ENCODE data around the gene ROR1.

ROR1 gene

DNA sequence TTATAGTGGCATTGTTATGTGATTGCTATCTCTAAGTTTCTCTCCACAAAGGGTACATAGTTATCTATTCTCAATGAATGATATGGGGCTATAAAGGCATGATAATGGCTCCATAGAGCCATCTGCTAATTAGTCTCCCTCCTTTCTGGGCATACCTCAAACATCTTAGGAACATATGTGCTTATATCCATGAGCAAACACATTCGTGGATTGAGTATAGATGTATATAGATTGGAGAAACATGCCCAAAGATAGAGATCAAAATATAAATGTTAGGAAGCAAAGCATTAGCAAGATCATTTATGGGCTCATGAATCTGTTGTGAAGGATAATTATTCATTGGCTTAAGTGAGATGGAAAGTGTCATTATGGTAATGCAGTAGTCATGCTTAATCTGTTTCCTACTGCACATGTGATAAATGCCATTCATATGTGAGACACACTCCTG, 273.8 kb downstream of the ROR1 start:
- H3K9me3 ChIP-seq (ENCODE audit: control insufficient read depth, insufficient read depth, low read length), result no peaks in the 10 kb centered on the region
- no peak overlapping the region for H3K9ac ChIP-seq (ENCODE audit: low read depth, low read length)
- no peaks in the 10 kb centered on the region for H3K36me3 ChIP-seq (ENCODE audit: control insufficient read depth, insufficient read depth, low read length)
- H3K27me3 ChIP-seq (ENCODE audit: control insufficient read depth, insufficient read depth, low read length), result no peaks in the 10 kb centered on the region
- H3K4me3 ChIP-seq (ENCODE audit: low read depth, low read length), result no peak overlapping the region
- H3K4me1 ChIP-seq (ENCODE audit: control insufficient read depth, insufficient read depth, low read length), result peaks cover 13% of the 10 kb centered on the region

DNA sequence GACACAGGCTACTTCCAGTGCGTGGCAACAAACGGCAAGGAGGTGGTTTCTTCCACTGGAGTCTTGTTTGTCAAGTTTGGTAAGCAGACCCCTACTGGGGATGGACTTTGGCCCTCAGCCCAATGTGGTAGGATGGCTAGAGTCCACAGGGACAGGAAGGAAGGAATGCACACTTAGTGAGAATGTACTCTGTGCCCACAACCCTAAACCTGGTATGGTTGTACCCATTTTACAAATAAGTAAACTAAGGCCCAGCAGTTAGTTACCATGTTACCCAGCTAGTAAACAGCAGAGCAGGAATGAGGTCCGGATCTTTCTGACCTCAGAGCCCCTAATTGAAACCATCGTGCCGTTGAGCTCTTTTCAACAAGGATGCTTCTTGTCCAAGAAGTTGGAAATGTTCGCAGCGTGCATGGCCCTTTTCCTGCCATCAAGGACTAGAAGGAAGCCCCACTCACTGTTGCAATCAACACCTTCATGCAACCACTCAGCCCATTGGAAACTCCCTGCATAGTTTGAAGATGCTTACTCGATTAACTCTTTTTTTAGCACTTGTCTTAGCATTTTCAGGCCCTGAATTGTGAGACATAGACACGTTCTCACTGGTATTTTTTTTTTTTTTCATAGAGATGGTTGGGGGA, 276.2 kb downstream of the ROR1 start:
- Histone ChIP-seq H3K9me3 (ENCODE audit: control insufficient read depth, insufficient read depth, low read length) (no peaks in the 10 kb centered on the region), H3K4me3 (ENCODE audit: low read depth, low read length) (no peak overlapping the region), H3K4me1 (ENCODE audit: control insufficient read depth, insufficient read depth, low read length) (peaks cover 13% of the 10 kb centered on the region), H3K36me3 (ENCODE audit: control insufficient read depth, insufficient read depth, low read length) (no peaks in the 10 kb centered on the region), H3K9ac (ENCODE audit: low read depth, low read length) (no peak overlapping the region), H3K27me3 (ENCODE audit: control insufficient read depth, insufficient read depth, low read length) (no peaks in the 10 kb centered on the region)

DNA sequence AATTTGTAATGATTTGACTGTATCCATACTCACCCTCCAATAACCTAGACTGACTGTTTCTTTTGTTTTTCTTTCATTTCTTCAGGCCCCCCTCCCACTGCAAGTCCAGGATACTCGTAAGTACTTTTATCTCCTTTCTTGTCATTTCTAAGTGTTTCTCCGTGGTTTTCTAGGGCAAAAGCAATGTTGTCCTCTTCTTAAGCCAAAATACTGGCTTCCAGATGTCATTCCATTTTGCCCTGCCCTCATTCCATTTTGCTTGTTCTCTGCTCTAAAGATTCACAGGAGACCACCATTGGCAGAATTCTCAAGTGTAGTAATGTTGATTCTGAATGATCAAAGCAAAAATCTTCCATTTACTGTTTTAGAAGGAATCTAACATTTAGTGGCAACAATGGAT, 276.8 kb downstream of the ROR1 start:
- no peak overlapping the region for H3K4me3 ChIP-seq (ENCODE audit: low read depth, low read length)
- peaks cover 12% of the 10 kb centered on the region for H3K4me1 ChIP-seq (ENCODE audit: control insufficient read depth, insufficient read depth, low read length)
- H3K36me3 ChIP-seq (ENCODE audit: control insufficient read depth, insufficient read depth, low read length), result no peaks in the 10 kb centered on the region
- no peaks in the 10 kb centered on the region for H3K9me3 ChIP-seq (ENCODE audit: control insufficient read depth, insufficient read depth, low read length)
- no peak overlapping the region for H3K9ac ChIP-seq (ENCODE audit: low read depth, low read length)
- H3K27me3 ChIP-seq (ENCODE audit: control insufficient read depth, insufficient read depth, low read length), result no peaks in the 10 kb centered on the region

DNA sequence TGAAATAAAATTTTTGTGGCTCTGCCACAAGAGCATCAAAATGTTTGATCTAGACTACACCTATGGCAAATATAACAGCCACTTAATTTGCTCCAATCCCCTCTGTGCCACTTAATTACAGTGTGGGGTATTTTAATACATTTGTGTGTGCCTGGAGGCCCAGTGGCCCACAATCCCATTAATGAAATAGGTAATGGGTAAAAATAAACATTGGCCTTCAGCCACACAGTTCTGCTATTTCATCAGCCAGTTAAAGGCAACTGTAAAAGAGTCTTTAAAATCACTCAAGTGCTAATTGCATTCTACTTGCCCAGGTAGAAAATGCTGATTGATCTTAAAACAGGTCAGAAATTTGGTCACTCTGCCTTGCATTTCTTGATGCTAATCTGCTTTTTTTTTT, 278.0 kb downstream of the ROR1 start:
- H3K4me3 ChIP-seq (ENCODE audit: low read depth, low read length), result no peak overlapping the region
- H3K36me3 ChIP-seq (ENCODE audit: control insufficient read depth, insufficient read depth, low read length), result no peaks in the 10 kb centered on the region
- peaks cover under 1% of the 10 kb centered on the region for H3K4me1 ChIP-seq (ENCODE audit: control insufficient read depth, insufficient read depth, low read length)
- H3K27me3 ChIP-seq (ENCODE audit: control insufficient read depth, insufficient read depth, low read length), result no peaks in the 10 kb centered on the region
- no peaks in the 10 kb centered on the region for H3K9me3 ChIP-seq (ENCODE audit: control insufficient read depth, insufficient read depth, low read length)
- no peak overlapping the region for H3K9ac ChIP-seq (ENCODE audit: low read depth, low read length)

DNA sequence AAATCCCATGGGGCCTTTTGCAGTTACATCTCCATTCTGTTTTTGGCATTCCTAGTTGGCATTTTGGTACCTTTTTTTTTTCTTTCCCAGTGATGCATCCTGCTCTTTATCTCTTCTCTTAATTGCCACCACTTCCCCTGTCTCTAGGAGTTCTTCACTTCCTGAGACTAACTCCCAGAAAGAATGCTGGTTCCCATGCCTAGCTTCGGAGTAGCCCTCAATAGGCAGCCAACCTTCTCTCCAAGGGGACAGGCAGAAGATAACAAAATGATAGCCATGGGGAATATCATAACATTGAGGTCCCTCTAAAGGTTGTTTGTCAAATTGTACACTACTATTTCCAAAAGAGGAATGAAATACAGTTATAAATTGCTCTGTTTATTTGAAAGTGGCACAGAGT, 279.0 kb downstream of the ROR1 start:
- H3K27me3 ChIP-seq (ENCODE audit: control insufficient read depth, insufficient read depth, low read length), result no peaks in the 10 kb centered on the region
- H3K36me3 ChIP-seq (ENCODE audit: control insufficient read depth, insufficient read depth, low read length), result no peaks in the 10 kb centered on the region
- no peak overlapping the region for H3K9ac ChIP-seq (ENCODE audit: low read depth, low read length)
- no peaks in the 10 kb centered on the region for H3K9me3 ChIP-seq (ENCODE audit: control insufficient read depth, insufficient read depth, low read length)
- no peak overlapping the region for H3K4me3 ChIP-seq (ENCODE audit: low read depth, low read length)
- H3K4me1 ChIP-seq (ENCODE audit: control insufficient read depth, insufficient read depth, low read length), result no peaks in the 10 kb centered on the region

DNA sequence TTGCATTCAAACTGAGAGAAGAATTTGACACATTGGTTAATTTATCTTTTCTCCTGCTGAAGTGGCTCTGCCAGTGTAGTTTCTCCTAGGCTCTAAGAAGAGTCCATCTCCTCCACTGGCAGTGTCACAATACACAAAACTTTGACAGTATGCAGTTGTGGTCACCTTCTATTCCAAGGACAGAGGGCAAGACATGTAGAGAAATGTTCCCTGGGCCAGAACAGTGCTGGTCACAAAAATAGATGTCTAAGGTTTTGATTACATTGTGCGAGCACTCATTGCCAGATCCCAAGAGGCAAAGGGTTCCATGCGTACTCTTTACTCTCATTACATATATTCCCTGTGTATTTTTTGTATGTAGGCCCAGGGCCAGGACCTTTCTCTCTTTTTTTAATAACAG, 281.5 kb downstream of the ROR1 start:
- Histone ChIP-seq H3K9me3 (ENCODE audit: control insufficient read depth, insufficient read depth, low read length) (no peaks in the 10 kb centered on the region), H3K4me3 (ENCODE audit: low read depth, low read length) (no peak overlapping the region), H3K9ac (ENCODE audit: low read depth, low read length) (no peak overlapping the region), H3K27me3 (ENCODE audit: control insufficient read depth, insufficient read depth, low read length) (no peaks in the 10 kb centered on the region), H3K36me3 (ENCODE audit: control insufficient read depth, insufficient read depth, low read length) (no peaks in the 10 kb centered on the region), H3K4me1 (ENCODE audit: control insufficient read depth, insufficient read depth, low read length) (peaks cover 5% of the 10 kb centered on the region)

DNA sequence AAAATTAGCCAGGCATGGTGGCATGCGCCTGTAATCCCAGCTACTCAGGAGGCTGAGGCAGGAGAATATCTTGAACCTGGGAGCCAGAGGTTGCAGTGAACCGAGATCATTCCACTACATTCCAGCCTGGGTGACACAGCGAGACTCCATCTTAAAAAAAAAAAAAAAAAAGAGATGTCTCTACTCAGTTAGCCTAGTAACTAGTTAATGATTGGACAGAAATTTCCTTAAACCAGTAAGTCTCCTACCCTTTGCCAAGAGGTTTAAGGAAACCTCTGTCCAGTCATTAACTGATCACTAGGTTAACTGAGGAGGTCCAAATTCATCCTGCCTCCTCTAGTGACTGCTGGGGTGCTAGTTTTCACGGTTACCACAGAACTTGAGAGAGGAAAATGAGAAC, 285.7 kb downstream of the ROR1 start:
- no peak overlapping the region for H3K4me3 ChIP-seq (ENCODE audit: low read depth, low read length)

DNA sequence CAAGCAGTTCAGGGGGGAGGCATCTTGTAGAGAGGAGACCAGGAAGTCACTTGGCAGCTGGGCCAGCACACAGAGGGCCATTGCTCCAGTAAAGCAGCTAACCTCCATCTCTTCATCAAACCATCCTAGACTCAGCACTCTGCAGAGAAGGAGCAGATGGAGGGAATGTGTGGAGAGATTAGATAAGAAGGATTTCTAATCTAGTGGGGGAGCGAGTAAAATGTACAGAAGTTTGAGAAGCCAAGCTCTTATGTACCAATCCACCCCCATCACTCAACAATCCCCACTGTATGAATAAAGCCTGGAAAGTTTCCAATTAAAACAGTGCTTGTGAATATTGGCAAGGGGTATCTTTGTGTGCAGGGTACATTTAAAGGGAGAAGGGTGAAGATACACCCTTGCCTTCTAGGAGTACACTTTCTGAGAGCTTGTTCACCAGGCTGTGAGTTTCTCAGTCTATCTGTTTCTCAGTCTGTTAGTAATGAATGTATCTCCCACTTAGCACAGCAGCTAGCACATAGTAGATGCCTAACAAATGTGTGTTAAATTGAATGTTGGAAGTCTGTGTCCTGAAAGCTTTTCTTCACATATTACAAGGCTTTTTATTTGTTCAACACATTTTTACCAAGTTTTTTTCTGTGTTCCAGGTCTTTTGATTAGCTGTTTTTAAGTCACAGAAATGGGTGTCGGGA, 286.9 kb downstream of the ROR1 start:
- H3K4me3 ChIP-seq (ENCODE audit: low read depth, low read length), result no peak overlapping the region
- no peaks in the 10 kb centered on the region for H3K36me3 ChIP-seq (ENCODE audit: control insufficient read depth, insufficient read depth, low read length)
- peaks cover 9% of the 10 kb centered on the region for H3K4me1 ChIP-seq (ENCODE audit: control insufficient read depth, insufficient read depth, low read length)
- H3K9ac ChIP-seq (ENCODE audit: low read depth, low read length), result no peak overlapping the region
- H3K9me3 ChIP-seq (ENCODE audit: control insufficient read depth, insufficient read depth, low read length), result no peaks in the 10 kb centered on the region
- no peaks in the 10 kb centered on the region for H3K27me3 ChIP-seq (ENCODE audit: control insufficient read depth, insufficient read depth, low read length)

More for the DNA sequence above, 285.7 kb downstream of the ROR1 start:
- Histone ChIP-seq H3K9ac (ENCODE audit: low read depth, low read length) (no peak overlapping the region), H3K9me3 (ENCODE audit: control insufficient read depth, insufficient read depth, low read length) (no peaks in the 10 kb centered on the region), H3K36me3 (ENCODE audit: control insufficient read depth, insufficient read depth, low read length) (no peaks in the 10 kb centered on the region), H3K4me1 (ENCODE audit: control insufficient read depth, insufficient read depth, low read length) (peaks cover 9% of the 10 kb centered on the region), H3K27me3 (ENCODE audit: control insufficient read depth, insufficient read depth, low read length) (no peaks in the 10 kb centered on the region)

DNA sequence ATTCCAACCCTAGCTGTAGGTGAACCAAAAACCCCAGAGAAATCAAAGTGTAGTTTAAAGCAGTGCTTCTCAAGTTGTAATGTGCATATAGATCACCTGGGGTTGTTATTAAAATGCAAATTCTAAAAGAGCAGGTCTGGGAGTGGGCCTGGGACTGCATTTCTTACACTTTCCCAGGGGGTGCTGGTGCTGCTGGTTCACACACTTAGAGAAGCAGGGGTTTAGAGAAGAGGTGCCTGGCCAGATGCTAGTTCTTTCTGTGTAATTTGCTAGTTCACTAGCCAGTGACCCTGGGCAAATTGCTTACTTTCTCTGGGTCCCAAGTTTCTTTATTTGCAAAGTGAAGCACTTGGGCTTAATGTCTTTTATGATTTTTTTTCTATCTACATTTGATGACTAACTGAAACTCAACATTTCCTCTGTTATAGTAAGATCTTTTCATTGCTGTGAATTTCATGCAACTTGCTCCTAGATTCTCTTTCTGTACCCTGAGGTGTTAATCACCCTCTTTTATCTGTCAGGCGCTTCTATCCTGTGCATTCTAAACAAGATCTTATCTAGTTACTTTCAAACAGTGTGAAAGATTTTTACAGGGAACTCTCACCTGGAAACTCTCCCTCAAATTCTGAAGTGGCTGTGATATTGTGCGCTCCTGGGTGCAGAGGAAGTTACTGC, 287.8 kb downstream of the ROR1 start:
- Histone ChIP-seq H3K4me1 (ENCODE audit: control insufficient read depth, insufficient read depth, low read length) (peaks cover 9% of the 10 kb centered on the region), H3K27me3 (ENCODE audit: control insufficient read depth, insufficient read depth, low read length) (no peaks in the 10 kb centered on the region), H3K9ac (ENCODE audit: low read depth, low read length) (no peak overlapping the region), H3K9me3 (ENCODE audit: control insufficient read depth, insufficient read depth, low read length) (no peaks in the 10 kb centered on the region), H3K36me3 (ENCODE audit: control insufficient read depth, insufficient read depth, low read length) (no peaks in the 10 kb centered on the region), H3K4me3 (ENCODE audit: low read depth, low read length) (no peak overlapping the region)

DNA sequence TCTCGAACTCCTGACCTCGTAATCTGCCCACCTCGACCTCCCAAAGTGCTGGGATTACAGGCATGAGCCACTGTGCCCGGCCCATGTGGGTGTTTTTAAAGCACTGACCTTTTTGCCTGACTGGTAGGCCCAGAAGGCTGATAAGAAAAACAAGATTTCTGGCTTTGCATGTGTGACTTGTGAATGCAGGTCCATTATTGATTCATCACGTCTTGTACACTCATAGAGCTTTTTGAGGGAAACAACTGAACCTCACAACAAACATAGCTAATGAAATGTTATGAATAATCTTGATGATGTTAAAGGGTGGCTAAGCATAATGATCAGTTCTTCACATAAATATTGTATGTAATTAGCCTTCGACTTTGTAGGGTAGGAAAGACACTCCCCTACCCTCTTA, 288.7 kb downstream of the ROR1 start:
- H3K27me3 ChIP-seq (ENCODE audit: control insufficient read depth, insufficient read depth, low read length), result no peaks in the 10 kb centered on the region
- H3K4me3 ChIP-seq (ENCODE audit: low read depth, low read length), result no peak overlapping the region
- peaks cover 9% of the 10 kb centered on the region for H3K4me1 ChIP-seq (ENCODE audit: control insufficient read depth, insufficient read depth, low read length)
- no peak overlapping the region for H3K9ac ChIP-seq (ENCODE audit: low read depth, low read length)
- no peaks in the 10 kb centered on the region for H3K9me3 ChIP-seq (ENCODE audit: control insufficient read depth, insufficient read depth, low read length)
- no peaks in the 10 kb centered on the region for H3K36me3 ChIP-seq (ENCODE audit: control insufficient read depth, insufficient read depth, low read length)

DNA sequence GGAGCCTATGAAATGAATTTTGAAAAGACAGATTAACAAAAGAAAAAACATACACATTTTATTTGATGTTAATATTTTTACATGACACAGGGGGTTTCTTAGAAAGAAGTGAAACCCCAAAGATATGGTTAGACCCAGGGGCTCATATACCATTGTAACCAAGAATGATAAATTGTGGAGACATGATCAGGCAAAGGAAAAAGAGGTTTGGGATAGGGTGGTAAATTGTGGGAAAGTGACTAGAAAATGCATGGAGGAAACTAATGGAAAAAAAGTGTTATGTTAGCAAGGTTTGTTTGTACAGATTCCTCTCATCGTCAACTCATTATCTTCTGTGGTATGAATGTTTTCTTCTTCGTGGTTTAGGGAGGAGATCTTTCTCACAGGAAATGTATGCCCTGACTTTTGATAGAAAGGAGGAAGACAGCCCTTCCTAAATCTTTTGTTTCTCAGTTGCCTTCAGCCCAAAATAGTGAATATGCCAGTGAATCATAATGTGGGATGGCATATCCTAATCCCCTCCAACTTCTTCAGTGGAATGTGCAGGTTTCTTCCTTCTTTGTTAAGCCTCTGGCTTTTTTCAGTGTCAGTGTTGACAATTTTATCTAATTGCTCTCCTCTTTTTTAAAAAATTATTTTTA, 289.2 kb downstream of the ROR1 start:
- no peak overlapping the region for H3K4me3 ChIP-seq (ENCODE audit: low read depth, low read length)
- no peak overlapping the region for H3K9ac ChIP-seq (ENCODE audit: low read depth, low read length)
- H3K4me1 ChIP-seq (ENCODE audit: control insufficient read depth, insufficient read depth, low read length), result peaks cover 9% of the 10 kb centered on the region
- no peaks in the 10 kb centered on the region for H3K36me3 ChIP-seq (ENCODE audit: control insufficient read depth, insufficient read depth, low read length)
- no peaks in the 10 kb centered on the region for H3K9me3 ChIP-seq (ENCODE audit: control insufficient read depth, insufficient read depth, low read length)
- H3K27me3 ChIP-seq (ENCODE audit: control insufficient read depth, insufficient read depth, low read length), result no peaks in the 10 kb centered on the region
